HG03060 (cell line): ENCODE results near the gene PIP5K1C.
"Not testable (repeated sequence)": the region's sequence is repeated elsewhere in the genome, so short reads cannot be mapped to it uniquely, and the experiment has no call there.

Experiments used
- ATAC-seq: cut with Tn5 transposase; IDR thresholded peaks from one replicate; pipeline ENCODE4 v1.9.1; 2021; ENCODE audit warnings: low read depth, moderate number of reproducible peaks; ENCODE audit not compliant: unreplicated experiment

The PIP5K1C gene

GRCh38 chr19:3648037-3648905 lies 52.0 kb downstream of the PIP5K1C start:
- no peak for ATAC-seq

- ATAC-seq = not testable (repeated sequence)
Observed at GRCh38 chr19:3647102-3647501, 53.2 kb downstream of the PIP5K1C start.

- no peak for ATAC-seq
Observed at GRCh38 chr19:3646336-3647092, 53.8 kb downstream of the PIP5K1C start.

- ATAC-seq = no peak
Observed at GRCh38 chr19:3645726-3646125, 54.5 kb downstream of the PIP5K1C start.

GRCh38 chr19:3645067-3645396 lies 55.2 kb downstream of the PIP5K1C start:
- no peak for ATAC-seq

- ATAC-seq = no peak
Observed at GRCh38 chr19:3644351-3645066, 55.8 kb downstream of the PIP5K1C start.

GRCh38 chr19:3643674-3644313 lies 56.5 kb downstream of the PIP5K1C start:
- ATAC-seq = no peak

GRCh38 chr19:3642987-3643673 lies 57.1 kb downstream of the PIP5K1C start:
- ATAC-seq = no peak

GRCh38 chr19:3642296-3642695 lies 58.0 kb downstream of the PIP5K1C start:
- ATAC-seq = no peak

GRCh38 chr19:3641515-3642269 lies 58.6 kb downstream of the PIP5K1C start:
- no peak for ATAC-seq

- no peak for ATAC-seq
Observed at GRCh38 chr19:3639479-3639878, 60.8 kb downstream of the PIP5K1C start.

- ATAC-seq = no peak
Observed at GRCh38 chr19:3638208-3639193, 61.8 kb downstream of the PIP5K1C start.

GRCh38 chr19:3637621-3638020 lies 62.6 kb downstream of the PIP5K1C start:
- ATAC-seq = no peak

- no peak for ATAC-seq
Observed at GRCh38 chr19:3636962-3637361, 63.3 kb downstream of the PIP5K1C start.

- no peak for ATAC-seq
Observed at GRCh38 chr19:3636506-3636905, 63.8 kb downstream of the PIP5K1C start.

GRCh38 chr19:3634496-3635045 lies 65.7 kb downstream of the PIP5K1C start:
- ATAC-seq = no peak

- ATAC-seq = no peak
Observed at GRCh38 chr19:3633559-3633988, 66.7 kb downstream of the PIP5K1C start.
